T follicular helper cell (primary cell): ENCODE results near the gene CHMP3.
"Not testable (repeated sequence)": the region's sequence is repeated elsewhere in the genome, so short reads cannot be mapped to it uniquely, and the experiment has no call there.

Experiments used
- DNase-seq: peaks from one replicate; pipeline ENCODE4 v3.0.0-alpha.2; 2020; ENCODE audit warnings: low read depth

Gene CHMP3

GRCh38 chr2:86549440-86549839 is 13.8 kb downstream of the CHMP3 start:
- DNase-seq = not testable (repeated sequence)

- DNase-seq = not testable (repeated sequence)
These were observed 14.3 kb downstream of the CHMP3 start for GRCh38 chr2:86548913-86549396.

GRCh38 chr2:86548165-86548912 is 14.9 kb downstream of the CHMP3 start:
- DNase-seq = not testable (repeated sequence)

GRCh38 chr2:86545296-86545924 is 17.8 kb downstream of the CHMP3 start:
- not testable (repeated sequence) for DNase-seq

- DNase-seq = not testable (repeated sequence)
These were observed 18.8 kb downstream of the CHMP3 start for GRCh38 chr2:86544278-86545099.

- no peak for DNase-seq
These were observed 19.4 kb downstream of the CHMP3 start for GRCh38 chr2:86543793-86544192.

- no peak for DNase-seq
These were observed 19.9 kb downstream of the CHMP3 start for GRCh38 chr2:86543335-86543734.

- DNase-seq = no peak
These were observed 20.4 kb downstream of the CHMP3 start for GRCh38 chr2:86542814-86543213.

- DNase-seq = no peak
These were observed 21.9 kb downstream of the CHMP3 start for GRCh38 chr2:86541334-86541733.

- DNase-seq = no peak
These were observed 29.7 kb downstream of the CHMP3 start for GRCh38 chr2:86533589-86533988.

- no peak for DNase-seq
These were observed 37.6 kb downstream of the CHMP3 start for GRCh38 chr2:86525421-86526340.

GRCh38 chr2:86523491-86523890 is 39.8 kb downstream of the CHMP3 start:
- DNase-seq = no peak

- no peak for DNase-seq
These were observed 40.5 kb downstream of the CHMP3 start for GRCh38 chr2:86522711-86523110.

- no peak for DNase-seq
These were observed 41.3 kb downstream of the CHMP3 start for GRCh38 chr2:86521922-86522321.

- DNase-seq = no peak
These were observed 43.1 kb downstream of the CHMP3 start for GRCh38 chr2:86520153-86520552.

GRCh38 chr2:86519349-86519748 is 43.9 kb downstream of the CHMP3 start:
- DNase-seq = no peak

- peak; percentile 10 for DNase-seq
These were observed 44.8 kb downstream of the CHMP3 start for GRCh38 chr2:86518481-86518880.

GRCh38 chr2:86513948-86514660 is 49.1 kb downstream of the CHMP3 start:
- no peak for DNase-seq

- no peak for DNase-seq
These were observed 50.4 kb downstream of the CHMP3 start for GRCh38 chr2:86512892-86513291.

GRCh38 chr2:86512034-86512433 is 51.2 kb downstream of the CHMP3 start:
- no peak for DNase-seq

- no peak for DNase-seq
These were observed 52.8 kb downstream of the CHMP3 start for GRCh38 chr2:86510436-86510933.
